Stimulated activated CD8-positive, alpha-beta memory T cell treated with anti-CD3 and anti-CD28 coated beads, Interleukin-15, amount 100 ng/mL, for 1 hour (primary cell): ENCODE results near the gene CEP44.
"Not testable (repeated sequence)": the region's sequence is repeated elsewhere in the genome, so short reads cannot be mapped to it uniquely, and the experiment has no call there.

ENCODE experiments used
- DNase-seq: peaks from one replicate; pipeline ENCODE4 v3.0.0-alpha.2; 2020; ENCODE audit warnings: low read depth

The CEP44 gene

GRCh38 chr4:174324725-174325124 lies 41.0 kb downstream of the CEP44 start:
- DNase-seq, result no peak

- DNase-seq, result no peak
These were observed 49.2 kb downstream of the CEP44 start for GRCh38 chr4:174332741-174333493.

- DNase-seq, result no peak
These were observed 50.9 kb downstream of the CEP44 start for GRCh38 chr4:174334628-174335027.

GRCh38 chr4:174340714-174341113 lies 57.0 kb downstream of the CEP44 start:
- DNase-seq, result no peak

- DNase-seq, result no peak
These were observed 65.4 kb downstream of the CEP44 start for GRCh38 chr4:174349156-174349555.

GRCh38 chr4:174352061-174352819 lies 68.5 kb downstream of the CEP44 start:
- no peak for DNase-seq

GRCh38 chr4:174357321-174357720 lies 73.6 kb downstream of the CEP44 start:
- DNase-seq, result no peak

GRCh38 chr4:174358410-174358809 lies 74.7 kb downstream of the CEP44 start:
- DNase-seq, result no peak

- DNase-seq, result no peak
These were observed 75.1 kb downstream of the CEP44 start for GRCh38 chr4:174358829-174359228.

GRCh38 chr4:174362340-174362739 lies 78.6 kb downstream of the CEP44 start:
- no peak for DNase-seq

GRCh38 chr4:174363782-174364181 lies 80.1 kb downstream of the CEP44 start:
- DNase-seq, result not testable (repeated sequence)

- DNase-seq, result no peak
These were observed 81.4 kb downstream of the CEP44 start for GRCh38 chr4:174365018-174365587.

- DNase-seq, result no peak
These were observed 86.3 kb downstream of the CEP44 start for GRCh38 chr4:174369985-174370384.

- DNase-seq, result no peak
These were observed 90.1 kb downstream of the CEP44 start for GRCh38 chr4:174373821-174374220.

GRCh38 chr4:174375422-174375821 lies 91.7 kb downstream of the CEP44 start:
- no peak for DNase-seq

- DNase-seq, result no peak
These were observed 93.9 kb downstream of the CEP44 start for GRCh38 chr4:174377613-174378012.

GRCh38 chr4:174378951-174379350 lies 95.2 kb downstream of the CEP44 start:
- no peak for DNase-seq

GRCh38 chr4:174380206-174380605 lies 96.5 kb downstream of the CEP44 start:
- not testable (repeated sequence) for DNase-seq

GRCh38 chr4:174380699-174381439 lies 97.2 kb downstream of the CEP44 start:
- no peak for DNase-seq

- DNase-seq, result no peak
These were observed 97.7 kb downstream of the CEP44 start for GRCh38 chr4:174381440-174381800.
